PC-9 (cell line): ENCODE data around the gene HERPUD2.
"Not testable (repeated sequence)": the region's sequence is repeated elsewhere in the genome, so short reads cannot be mapped to it uniquely, and the experiment has no call there.

ENCODE experiments used
- EZH2 ChIP-seq: fragments of 200-600 bp; sonication (generic); IDR thresholded peaks from 2 replicates; pipeline ENCODE4 v1.8.0; 2017; ENCODE audit warnings: antibody characterized with exemption, low read depth
- TF ChIP-seq, protein P1 (sequence below): fragments of 200-600 bp; sonication (generic); conservative IDR thresholded peaks from 2 replicates; pipeline ENCODE4 v1.6.1; 2017; ENCODE audit warnings: mixed run types, antibody characterized with exemption, mild to moderate bottlenecking, moderate library complexity

DNA sequence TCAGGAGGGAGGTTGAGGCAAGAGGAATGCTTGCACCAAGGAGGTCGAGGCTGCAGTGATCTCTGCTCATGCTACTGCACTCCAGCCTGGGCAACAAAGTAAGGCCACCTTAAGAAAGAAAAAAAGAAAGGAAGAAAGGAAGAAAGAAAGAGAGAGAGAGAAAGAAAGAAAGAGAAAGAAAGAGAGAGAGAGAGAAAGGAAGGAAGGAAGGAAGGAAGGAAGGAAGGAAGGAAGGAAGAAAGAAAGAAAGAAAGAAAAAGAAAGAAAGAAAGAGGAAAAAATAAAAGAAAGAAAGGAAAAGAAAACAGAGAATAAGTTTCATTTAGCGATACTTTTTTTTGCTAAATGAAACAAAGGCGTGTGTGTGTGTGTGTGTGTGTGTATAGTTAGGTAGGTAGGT lies 110.4 kb downstream of the HERPUD2 start:
- not testable (repeated sequence) for TF ChIP-seq EZH2
- TF ChIP-seq, protein P1, sequence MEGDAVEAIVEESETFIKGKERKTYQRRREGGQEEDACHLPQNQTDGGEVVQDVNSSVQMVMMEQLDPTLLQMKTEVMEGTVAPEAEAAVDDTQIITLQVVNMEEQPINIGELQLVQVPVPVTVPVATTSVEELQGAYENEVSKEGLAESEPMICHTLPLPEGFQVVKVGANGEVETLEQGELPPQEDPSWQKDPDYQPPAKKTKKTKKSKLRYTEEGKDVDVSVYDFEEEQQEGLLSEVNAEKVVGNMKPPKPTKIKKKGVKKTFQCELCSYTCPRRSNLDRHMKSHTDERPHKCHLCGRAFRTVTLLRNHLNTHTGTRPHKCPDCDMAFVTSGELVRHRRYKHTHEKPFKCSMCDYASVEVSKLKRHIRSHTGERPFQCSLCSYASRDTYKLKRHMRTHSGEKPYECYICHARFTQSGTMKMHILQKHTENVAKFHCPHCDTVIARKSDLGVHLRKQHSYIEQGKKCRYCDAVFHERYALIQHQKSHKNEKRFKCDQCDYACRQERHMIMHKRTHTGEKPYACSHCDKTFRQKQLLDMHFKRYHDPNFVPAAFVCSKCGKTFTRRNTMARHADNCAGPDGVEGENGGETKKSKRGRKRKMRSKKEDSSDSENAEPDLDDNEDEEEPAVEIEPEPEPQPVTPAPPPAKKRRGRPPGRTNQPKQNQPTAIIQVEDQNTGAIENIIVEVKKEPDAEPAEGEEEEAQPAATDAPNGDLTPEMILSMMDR, result not testable (repeated sequence)
